HepG2 (cell line): Measurements from ENCODE around the gene C1GALT1. TPM values are rescaled to one million over a fixed set of nuclear protein-coding genes. Genes with fewer than 3 reads are reported as not detected.

Experiments
- ATAC-seq: fragments of 200-7000 bp; cut with Tn5 transposase; 3 replicates; pipeline ENCODE4 v1.9.1; 2020; ENCODE audit warnings: mild to moderate bottlenecking, moderate library complexity
- BruUV-seq: library from RNA; stranded (reverse); fragments of 400-500 nt; replicated peaks from 2 replicates; lab custom pipeline; 2021; lab: Mats Ljungman, UMichigan
- CTCF ChIA-PET: fragments of 300-600 bp; formaldehyde crosslinking; extraction: SDS; loops from one replicate; lab custom pipeline; 2021; ENCODE audit warnings: low total read pairs, inconsistent platforms, low intra/inter-chr PET ratio; lab: Yijun Ruan, JAX
- POLR2A ChIA-PET: fragments of 350-600 bp; sonication (Branson Sonifier 250); formaldehyde crosslinking; loops from one replicate; lab custom pipeline; 2020; ENCODE audit warnings: antibody characterized with exemption, inconsistent platforms; lab: Yijun Ruan, JAX
- DNase-seq: peaks from one replicate; pipeline ENCODE4 v3.0.0-alpha.2; 2015; ENCODE audit warnings: low spot score
- FAIRE-seq: peaks from 3 replicates; lab custom pipeline; 2011; peaks lifted over from hg19 to GRCh38; lab: Jason Lieb, UNC
- H2AFZ ChIP-seq: one replicate; pipeline ENCODE4 v1.6.1; 2011; ENCODE audit warnings: low read length, inconsistent platforms
- H3K27ac ChIP-seq: fragments of 300-600 bp; 3 replicates; pipeline ENCODE4 v1.8.0; 2011; ENCODE audit warnings: mixed run types, mild to moderate bottlenecking, mixed read lengths, low read length, inconsistent platforms; ENCODE audit not compliant: insufficient read depth; ENCODE audit errors: extremely low read length
- H3K27me3 ChIP-seq, 2 experiments: fragments of 200-600 bp in 1 of 2; 2 replicates in 1 of 2; 3 replicates in 1 of 2; pipeline versions ENCODE4 v1.6.0 to v1.8.0; 2011; ENCODE audit warnings: low read length in 2 of 2, mild to moderate bottlenecking in 2 of 2, moderate library complexity in 2 of 2, inconsistent platforms in 1 of 2; ENCODE audit not compliant: insufficient read depth in 2 of 2, control insufficient read depth in 1 of 2
- H3K36me3 ChIP-seq, 2 experiments: fragments of 200-600 bp in 1 of 2; replicated peaks in 1 of 2; 2 replicates in 1 of 2; 3 replicates in 1 of 2; pipeline versions ENCODE4 v1.5.1 to v1.8.0; 2011; ENCODE audit warnings: low read length in 2 of 2, inconsistent platforms in 1 of 2; ENCODE audit not compliant: insufficient read depth in 2 of 2, control insufficient read depth in 1 of 2
- H3K4me1 ChIP-seq: 2 replicates; pipeline ENCODE4 v1.5.1; 2012; ENCODE audit warnings: low read length, inconsistent platforms; ENCODE audit not compliant: insufficient read depth
- H3K4me2 ChIP-seq: 2 replicates; pipeline ENCODE4 v1.6.0; 2011; ENCODE audit warnings: low read depth, low read length, inconsistent platforms
- H3K4me3 ChIP-seq, 3 experiments: fragments of 200-600 bp in 1 of 3; sonication (generic), shearing (Covaris generic) in 1 of 3; replicated peaks in 1 of 3; 2 replicates each; pipeline ENCODE4 v1.5.1; 2011 to 2016; ENCODE audit warnings: low read length in 3 of 3, inconsistent platforms in 2 of 3, low read depth in 2 of 3, mild to moderate bottlenecking in 2 of 3, control low read depth in 1 of 3, mixed read lengths in 1 of 3; ENCODE audit not compliant: insufficient read depth in 1 of 3
- H3K79me2 ChIP-seq: one replicate; pipeline ENCODE4 v1.6.1; 2011; ENCODE audit warnings: low read length, inconsistent platforms; ENCODE audit not compliant: insufficient read depth
- H3K9ac ChIP-seq: 2 replicates; pipeline ENCODE4 v1.6.0; 2011; ENCODE audit warnings: mild to moderate bottlenecking, low read depth, low read length, inconsistent platforms; ENCODE audit not compliant: insufficient read depth
- H3K9me3 ChIP-seq: 2 replicates; pipeline ENCODE4 v1.5.1; 2012; ENCODE audit warnings: mild to moderate bottlenecking, low read length
- H4K20me1 ChIP-seq: 2 replicates; pipeline ENCODE4 v1.6.0; 2011; ENCODE audit warnings: inconsistent platforms, mild to moderate bottlenecking, low read length, moderate library complexity; ENCODE audit not compliant: insufficient read depth
- EEA1 ChIP-seq: sonication (generic); formaldehyde crosslinking; IDR thresholded peaks from 2 replicates; pipeline ENCODE4 v1.5.1; 2020; ENCODE audit warnings: mild to moderate bottlenecking, missing genetic modification reagents, borderline replicate concordance
- EED ChIP-seq: sonication (generic); formaldehyde crosslinking; IDR thresholded peaks from 2 replicates; pipeline ENCODE4 v1.5.0; 2020; ENCODE audit warnings: mild to moderate bottlenecking, missing genetic modification reagents
- HNRNPK ChIP-seq: fragments of 200-400 bp; formaldehyde crosslinking; IDR thresholded peaks from 2 replicates; pipeline ENCODE4 v1.6.1; 2018; ENCODE audit warnings: low read length, low read depth, moderate library complexity, mild to moderate bottlenecking; ENCODE audit not compliant: poor library complexity, severe bottlenecking
- NFKBIZ ChIP-seq: IDR thresholded peaks from 2 replicates; pipeline ENCODE4 v1.6.1; 2018; ENCODE audit warnings: missing genetic modification reagents, missing compliant biosample characterization
- PRDM4 ChIP-seq: sonication (generic); formaldehyde crosslinking; IDR thresholded peaks from 2 replicates; pipeline ENCODE4 v1.9.0; 2021; ENCODE audit warnings: missing genetic modification reagents, borderline replicate concordance
- SMAD1 ChIP-seq: sonication (generic); formaldehyde crosslinking; IDR thresholded peaks from 2 replicates; pipeline ENCODE4 v1.4.0; 2020; ENCODE audit warnings: missing genetic modification reagents, low read depth, mild to moderate bottlenecking, borderline replicate concordance
- WIZ ChIP-seq: sonication (generic); formaldehyde crosslinking; IDR thresholded peaks from 2 replicates; pipeline ENCODE4 v1.5.1; 2020; ENCODE audit warnings: mild to moderate bottlenecking, missing genetic modification reagents
- ZNF136 ChIP-seq: sonication (generic); formaldehyde crosslinking; IDR thresholded peaks from 2 replicates; pipeline ENCODE4 v1.8.1; 2022; ENCODE audit warnings: low read depth, mild to moderate bottlenecking, moderate library complexity, missing genetic modification reagents
- ZNF556 ChIP-seq: sonication (generic); formaldehyde crosslinking; IDR thresholded peaks from 2 replicates; pipeline ENCODE4 v1.4.0; 2020; ENCODE audit warnings: mild to moderate bottlenecking, missing genetic modification reagents, borderline replicate concordance
- ZNF720 ChIP-seq: sonication (generic); formaldehyde crosslinking; IDR thresholded peaks from 2 replicates; pipeline ENCODE4 v1.4.0; 2020; ENCODE audit warnings: missing genetic modification reagents
- WGBS: methylation state at CpG from one replicate; pipeline ENCODE4 v1.1.6; 2017; ENCODE audit warnings: low lambda C conversion rate; 5-methylcytosine and 5-hydroxymethylcytosine counted together
- in situ Hi-C: cut with HindIII; loops from 2 replicates; pipeline ENCODE4 v1.10.0; 2017; ENCODE audit warnings: low pct_unique_long_range_greater_than_20kb; ENCODE audit not compliant: extremely low pct_ligation_motif_present
- intact Hi-C: fragments of 100-400 bp; cut with micrococcal nuclease; formaldehyde crosslinking; loops from one replicate; pipeline ENCODE4 v1.10.0; 2022; ENCODE audit not compliant: unreplicated experiment
- polyA plus RNA-seq, 8 experiments: library from polyadenylated mRNA; depleted of rRNA in 3 of 8; stranded (reverse) in 7 of 8; unstranded in 1 of 8; fragments of >200 nt; fragmentation: Illumina TruSeq in 4 of 8; extraction: Trizol in 4 of 8; gene quantifications; 2 replicates each; pipeline versions ENCODE4 v1.2.1 to v1.2.3, GENCODE V29; 2011 to 2016; ENCODE audit warnings: low read depth in 4 of 8, missing spikeins in 1 of 8, mixed read lengths in 1 of 8; ENCODE audit not compliant: insufficient read depth in 1 of 8
- total RNA-seq, 5 experiments: library from RNA; depleted of rRNA; stranded (reverse); fragments of >200 nt; fragmentation: Illumina TruSeq; extraction: Trizol; gene quantifications; 2 replicates each; pipeline ENCODE4 v1.2.3, GENCODE V29; 2016; ENCODE audit warnings: low read depth in 1 of 5

Gene C1GALT1
- total and polyA plus RNA-seq, 2 of the 13 experiments (the other 11 are each of a cell fraction or from before 2014, with no cell fraction given): 57.1 to 65.9 TPM

GRCh38 chr7:7272294-7272693 lies 90.0 kb downstream of the C1GALT1 start (continued):
- TF ChIP-seq NFKBIZ (CRISPR knock-in tag): no peak
- TF ChIP-seq EEA1 (CRISPR knock-in tag): no peak
- TF ChIP-seq HNRNPK: no peak
- TF ChIP-seq WIZ: no peak
- no peak for TF ChIP-seq PRDM4 (CRISPR knock-in tag)
- TF ChIP-seq ZNF556 (CRISPR knock-in tag): no peak

GRCh38 chr7:7274782-7275181 lies 92.4 kb downstream of the C1GALT1 start:
- ChIA-PET CTCF (no interaction called here), POLR2A (no interaction called here)
- in situ Hi-C loops: no loop called here
- Histone ChIP-seq H3K4me1 (no peaks in the 10 kb centered on the region), H3K36me3 (no peaks in the 10 kb centered on the region), H2AFZ (no peak overlapping the region), H3K9me3 (no peaks in the 10 kb centered on the region), H4K20me1 (no peaks in the 10 kb centered on the region), H3K27ac (no peak overlapping the region), H3K79me2 (no peaks in the 10 kb centered on the region), H3K4me3 (no peak overlapping the region), H3K4me2 (no peak overlapping the region), H3K9ac (no peak overlapping the region), H3K27me3 (no peaks in the 10 kb centered on the region)
- DNase-seq (no peak), ATAC-seq (no peak), FAIRE-seq (no peak)
- WGBS: 0% methylated on average over 3 of the region's 3 CpGs
- intact Hi-C loops: loop anchor here (1.0 kb wide), 1 partner anchor 11 kb away; no protein-coding TSS in a partner anchor
- BruUV-seq: no TSS peak
- TF ChIP-seq ZNF136 (CRISPR knock-in tag) (no peak), SMAD1 (CRISPR knock-in tag) (no peak), ZNF720 (CRISPR knock-in tag) (no peak), EED (CRISPR knock-in tag) (no peak)
